Gastroesophageal sphincter (tissue), 4 donors: ENCODE data around the gene UPK2. TPM values are rescaled to one million over a fixed set of nuclear protein-coding genes. Genes with fewer than 3 reads are reported as not detected.

ENCODE experiments used
- ATAC-seq: fragments of 150-250 bp; one replicate; pipeline ENCODE4 v1.9.1; 2016; ENCODE audit warnings: mild to moderate bottlenecking, moderate library complexity
- H3K27ac ChIP-seq, 4 donors: fragments of 200-600 bp; sonication (generic) in 3 of 4; 1 replicate in 3 of 4; 2 replicates in 1 of 4; pipeline ENCODE4 v1.5.1; 2016 to 2019
- H3K27me3 ChIP-seq: fragments of 200-600 bp; sonication (generic); one replicate; pipeline ENCODE4 v1.5.1; 2019
- H3K36me3 ChIP-seq, 2 donors: fragments of 200-600 bp; sonication (generic); one replicate each; pipeline ENCODE4 v1.5.1; 2019; ENCODE audit warnings: control low read depth in 1 of 2
- H3K4me1 ChIP-seq, 3 donors: fragments of 200-600 bp; sonication (generic); 1 replicate in 2 of 3; 2 replicates in 1 of 3; pipeline ENCODE4 v1.5.1; 2016 to 2019; ENCODE audit warnings: control low read depth in 2 of 3
- H3K4me3 ChIP-seq, 2 donors: fragments of 200-600 bp; sonication (generic); one replicate each; pipeline ENCODE4 v1.5.1; 2019; ENCODE audit warnings: mild to moderate bottlenecking in 1 of 2, moderate library complexity in 1 of 2
- H3K9me3 ChIP-seq, 3 donors: fragments of 200-600 bp; sonication (generic); one replicate each; pipeline ENCODE4 v1.5.1; 2017 to 2019; ENCODE audit warnings: control low read depth in 2 of 3
- EP300 ChIP-seq: sonication (generic); formaldehyde crosslinking; IDR thresholded peaks from one replicate; pipeline ENCODE4 v1.6.1; 2017; ENCODE audit warnings: antibody characterized with exemption, mild to moderate bottlenecking
- POLR2A ChIP-seq, 2 donors: fragments of 450-650 bp; IDR thresholded peaks; one replicate each; pipeline ENCODE4 v1.6.1; 2017; ENCODE audit warnings: antibody characterized with exemption in 2 of 2, mild to moderate bottlenecking in 2 of 2, moderate library complexity in 1 of 2
- POLR2AphosphoS5 ChIP-seq: sonication (generic); formaldehyde crosslinking; IDR thresholded peaks from one replicate; pipeline ENCODE4 v1.6.1; 2017; ENCODE audit warnings: antibody characterized with exemption
- WGBS, 2 donors: methylation state at CpG; one replicate each; pipeline ENCODE4 v1.1.5; 2018; ENCODE audit warnings: low coverage in 1 of 2; 5-methylcytosine and 5-hydroxymethylcytosine counted together
- total RNA-seq, 4 donors: library from RNA; depleted of rRNA; stranded (reverse); fragments of >200 nt; gene quantifications; one replicate each; pipeline ENCODE4 v1.1.0, GENCODE V29; 2016
- TF ChIP-seq, protein P1 (sequence below), 4 experiments: fragments of 200-600 bp in 2 of 4; fragments of 450-650 bp in 2 of 4; sonication (generic) in 1 of 4; IDR thresholded peaks; one replicate each; pipeline ENCODE4 v1.5.1; 2017 to 2019; ENCODE audit warnings: antibody characterized with exemption in 4 of 4, mild to moderate bottlenecking in 2 of 4, moderate library complexity in 2 of 4

UPK2 gene
- total RNA-seq = not detected

GRCh38 chr11:118956094-118956846 lies at the start of gene UPK2:
Gene UPK2 (plus strand): TSS chr11:118956298. CDS start chr11:118956351, 53 bp downstream.
- TF ChIP-seq EP300 (no peak), POLR2AphosphoS5 (peak; percentile 39), POLR2A (IDR thresholded peaks at IDR 0.05) (no peak)
- TF ChIP-seq, protein P1, sequence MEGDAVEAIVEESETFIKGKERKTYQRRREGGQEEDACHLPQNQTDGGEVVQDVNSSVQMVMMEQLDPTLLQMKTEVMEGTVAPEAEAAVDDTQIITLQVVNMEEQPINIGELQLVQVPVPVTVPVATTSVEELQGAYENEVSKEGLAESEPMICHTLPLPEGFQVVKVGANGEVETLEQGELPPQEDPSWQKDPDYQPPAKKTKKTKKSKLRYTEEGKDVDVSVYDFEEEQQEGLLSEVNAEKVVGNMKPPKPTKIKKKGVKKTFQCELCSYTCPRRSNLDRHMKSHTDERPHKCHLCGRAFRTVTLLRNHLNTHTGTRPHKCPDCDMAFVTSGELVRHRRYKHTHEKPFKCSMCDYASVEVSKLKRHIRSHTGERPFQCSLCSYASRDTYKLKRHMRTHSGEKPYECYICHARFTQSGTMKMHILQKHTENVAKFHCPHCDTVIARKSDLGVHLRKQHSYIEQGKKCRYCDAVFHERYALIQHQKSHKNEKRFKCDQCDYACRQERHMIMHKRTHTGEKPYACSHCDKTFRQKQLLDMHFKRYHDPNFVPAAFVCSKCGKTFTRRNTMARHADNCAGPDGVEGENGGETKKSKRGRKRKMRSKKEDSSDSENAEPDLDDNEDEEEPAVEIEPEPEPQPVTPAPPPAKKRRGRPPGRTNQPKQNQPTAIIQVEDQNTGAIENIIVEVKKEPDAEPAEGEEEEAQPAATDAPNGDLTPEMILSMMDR (IDR thresholded peaks at IDR 0.05) = peak in 3 of 4 experiments; percentile 98 to 99 (median 99)
- Histone ChIP-seq H3K9me3 (no peaks in the 10 kb centered on the region), H3K27me3 (peaks cover 15% of the 10 kb centered on the region), H3K4me1 (peaks cover 0 to 8% (median 0%) of the 10 kb centered on the region in 3 donors), H3K27ac (no peak within 1 kb of the TSS), H3K36me3 (no peaks in the 10 kb centered on the region), H3K4me3 (no peak within 1 kb of the TSS)
- WGBS, 2 donors = no CpG with 5 or more reads among the region's 7 CpGs
- ATAC-seq = peak; percentile 94

GRCh38 chr11:118907051-118908042 lies 48.8 kb upstream of the UPK2 start:
- Histone ChIP-seq H3K27ac (peak overlapping the region; percentile 2 to 98 (median 95)), H3K4me1 (peaks cover 9 to 83% (median 41%) of the 10 kb centered on the region in 3 donors), H3K9me3 (no peaks in the 10 kb centered on the region), H3K4me3 (peak overlapping the region in 1 of 2 donors; percentile 1), H3K27me3 (no peaks in the 10 kb centered on the region), H3K36me3 (peaks cover 0 to 62% of the 10 kb centered on the region in 2 donors)
- peak; percentile 47 for ATAC-seq
- TF ChIP-seq POLR2A (IDR thresholded peaks at IDR 0.05) (no peak), POLR2AphosphoS5 (peak; percentile 62), EP300 (no peak)
- TF ChIP-seq, protein P1 (IDR thresholded peaks at IDR 0.05) = peak in 3 of 4 experiments; percentile 94 to 98 (median 96)
- 22 to 40% methylated on average over 1 to 10 of the region's 24 CpGs for WGBS, 2 donors

DNA sequence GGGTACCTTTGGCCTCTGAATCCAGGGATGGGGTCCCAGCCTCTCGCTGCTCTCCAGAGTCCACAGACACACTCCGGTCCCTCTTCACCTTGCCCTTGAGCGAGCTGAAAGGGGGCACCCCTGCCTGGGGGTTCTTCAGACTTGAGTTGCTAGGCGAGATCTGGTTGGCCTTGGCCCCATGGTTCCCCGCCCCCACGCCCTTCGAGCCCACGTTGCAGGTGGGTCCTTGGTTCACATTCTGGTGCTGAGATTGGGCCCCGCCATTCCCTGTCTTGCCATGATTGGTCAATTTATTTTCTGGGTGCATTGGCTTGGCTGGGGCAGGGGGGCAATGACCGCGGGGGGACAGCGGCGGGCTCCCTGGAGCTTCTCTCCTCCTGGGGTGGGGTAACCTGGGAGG lies 47.8 kb upstream of the UPK2 start:
- ATAC-seq = no peak
- WGBS, 2 donors = 62 to 70% methylated on average over 4 to 6 of the region's 13 CpGs
- Histone ChIP-seq H3K27ac (peak overlapping the region in 3 of 4 donors; percentile 93 to 98 (median 97)), H3K9me3 (no peaks in the 10 kb centered on the region), H3K36me3 (peaks cover 0 to 53% of the 10 kb centered on the region in 2 donors), H3K27me3 (no peaks in the 10 kb centered on the region), H3K4me1 (peaks cover 18 to 83% (median 51%) of the 10 kb centered on the region in 3 donors), H3K4me3 (no peak overlapping the region)
- TF ChIP-seq POLR2AphosphoS5 (no peak), EP300 (no peak), POLR2A (IDR thresholded peaks at IDR 0.05) (no peak)
- TF ChIP-seq, protein P1 (IDR thresholded peaks at IDR 0.05) = no peak

DNA sequence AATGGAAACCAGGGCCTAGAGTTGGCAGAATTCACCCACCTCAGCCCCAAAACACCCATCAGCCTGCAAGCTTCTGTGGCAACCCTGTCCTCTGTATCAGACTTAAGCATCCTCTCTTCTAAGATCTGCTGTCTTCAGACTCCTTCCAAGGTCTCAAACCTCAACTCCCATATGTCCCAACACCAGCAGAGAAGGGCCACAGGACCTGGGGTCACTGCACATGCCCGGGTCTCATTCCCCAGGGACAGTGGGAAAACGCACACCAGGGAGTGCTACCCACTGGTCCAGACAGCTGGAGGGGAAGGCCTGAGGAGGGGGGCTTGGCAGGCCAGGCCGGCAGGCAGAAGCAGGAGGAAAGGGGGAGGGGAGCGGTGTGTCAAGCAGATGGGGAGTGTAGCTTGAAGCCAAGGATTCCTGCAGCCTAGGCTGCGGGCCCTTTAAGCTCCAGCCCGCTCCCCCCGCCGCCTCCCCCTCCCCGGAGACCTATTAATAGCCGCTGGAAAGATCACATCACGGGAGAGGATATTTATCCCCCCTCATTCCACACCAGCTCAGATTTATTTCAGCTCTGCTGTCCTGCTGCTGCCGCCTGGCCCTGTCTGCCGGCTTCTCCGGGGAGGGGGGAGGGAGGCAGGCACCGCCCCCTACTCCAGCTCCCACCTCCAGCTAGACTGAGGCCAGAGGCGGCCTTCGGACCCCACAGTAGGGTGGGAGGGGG lies 47.0 kb upstream of the UPK2 start:
- ATAC-seq = peak; percentile 63
- Histone ChIP-seq H3K27ac (peak overlapping the region; percentile 90 to 98 (median 95)), H3K4me3 (peak overlapping the region; percentile 31 to 52), H3K27me3 (no peaks in the 10 kb centered on the region), H3K36me3 (peaks cover 0 to 45% of the 10 kb centered on the region in 2 donors), H3K4me1 (peaks cover 23 to 84% (median 59%) of the 10 kb centered on the region in 3 donors), H3K9me3 (no peaks in the 10 kb centered on the region)
- TF ChIP-seq POLR2AphosphoS5 = peak; percentile 91
- no peak for TF ChIP-seq EP300
- peak; percentile 56 for TF ChIP-seq POLR2A (IDR thresholded peaks at IDR 0.05)
- WGBS, 2 donors = 0% methylated on average over 2 of the region's 17 CpGs; no CpG with 5 or more reads in 1 of the 2 donors
